Right cardiac atrium (tissue), 5 donors: Measurements from ENCODE around the gene AGAP1. TPM values are rescaled to one million over a fixed set of nuclear protein-coding genes. Genes with fewer than 3 reads are reported as not detected.

Experiments used
- ATAC-seq, 2 donors: fragments of 200-7000 bp; cut with Tn5 transposase; one replicate each; pipeline versions ENCODE4 v1.8.0 to v1.9.1; 2020; ENCODE audit warnings: moderate library complexity in 2 of 2, mild to moderate bottlenecking in 1 of 2
- DNase-seq, 3 donors: peaks; one replicate each; pipeline ENCODE4 v3.0.0-alpha.2; 2020
- H3K27ac ChIP-seq: one replicate; pipeline ENCODE4 v1.5.1; 2013; ENCODE audit warnings: mild to moderate bottlenecking, low read length, control low read depth, moderate library complexity
- H3K27me3 ChIP-seq: one replicate; pipeline ENCODE4 v1.6.1; 2013; ENCODE audit not compliant: control insufficient read depth, insufficient read depth
- H3K4me1 ChIP-seq: one replicate; pipeline ENCODE4 v1.6.1; 2013; ENCODE audit warnings: low read length; ENCODE audit not compliant: control insufficient read depth, insufficient read depth
- H3K4me3 ChIP-seq: one replicate; pipeline ENCODE4 v1.5.1; 2013; ENCODE audit warnings: low read length, control low read depth
- H3K9me3 ChIP-seq: one replicate; pipeline ENCODE4 v1.6.1; 2013; ENCODE audit warnings: low read length; ENCODE audit not compliant: control insufficient read depth
- WGBS: extraction: QIAGEN DNeasy Blood & Tissue Kit; methylation state at CpG from one replicate; pipeline ENCODE4 v1.1.7; 2013; 5-methylcytosine and 5-hydroxymethylcytosine counted together
- intact Hi-C, 4 donors: fragments of 100-400 bp; cut with DNase I; formaldehyde crosslinking; loops; one replicate each; pipeline versions ENCODE4 v1.11.0 to v1.14.0; 2022 to 2023
- polyA plus RNA-seq: library from polyadenylated mRNA; stranded (reverse); fragments of 200-250 nt; gene quantifications from one replicate; pipeline ENCODE4 v1.2.3, GENCODE V29; 2013
- total RNA-seq, 4 donors: library from RNA; stranded (reverse); fragmentation: NEBNext Ultra II Directional; extraction: Animal tissue kit (Norgen Biotek cat#: 25700); gene quantifications; one replicate each; pipeline ENCODE4 v1.2.1, GENCODE V29; 2021
- donor health status: healthy with polysubstance abuse.
- donor health status: DM: no; HTN: yes; CAD: no.
- donor health status: DM: no; HTN: no; CAD: no.
- donor health status: DM: no; HTN: yes; CAD: no; lungs with severe emphysema.
- donor health status: DM: yes; HTN: yes; CAD: no.

Gene AGAP1
- total and polyA plus RNA-seq, 5 donors = 10.5 to 25.3 (median 22.6) TPM

DNA sequence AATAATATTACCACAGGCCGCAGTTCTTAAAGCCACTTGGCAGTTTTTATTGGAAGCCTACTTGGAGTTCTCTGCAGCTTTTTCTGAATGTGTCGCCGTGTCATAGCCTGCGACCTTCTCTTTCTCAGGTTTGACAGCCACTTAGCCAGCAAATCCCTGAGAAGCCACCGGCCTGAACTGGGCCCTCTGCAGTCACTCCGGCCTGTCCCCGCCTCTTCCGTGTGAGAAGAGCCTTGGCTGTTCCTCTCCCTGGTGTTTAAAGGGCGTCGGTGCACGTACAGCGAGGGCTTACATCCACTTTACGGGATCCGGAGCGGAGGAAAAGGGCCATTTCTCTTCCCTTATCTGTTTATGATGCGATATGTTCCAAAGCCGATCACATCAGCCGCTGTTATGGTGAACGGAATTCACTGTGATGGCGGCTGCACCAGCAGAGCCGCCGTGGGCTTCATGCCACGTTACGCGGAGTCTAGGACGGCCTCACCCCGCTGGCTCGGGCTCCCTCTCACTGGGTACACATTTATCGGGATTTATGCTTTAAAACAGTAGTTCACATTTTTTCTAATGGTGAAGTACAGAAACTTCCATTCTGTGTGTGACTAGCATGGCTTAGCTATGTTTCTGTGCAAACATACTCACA is 607.6 kb downstream of the AGAP1 start:
- 93% methylated on average over 29 of the region's 29 CpGs for WGBS
- Histone ChIP-seq H3K4me3 (no peak overlapping the region), H3K9me3 (no peaks in the 10 kb centered on the region), H3K4me1 (no peaks in the 10 kb centered on the region), H3K27me3 (no peaks in the 10 kb centered on the region), H3K27ac (no peak overlapping the region)
- ATAC-seq = no peak
- DNase-seq = no peak
- intact Hi-C loops = no loop called here

DNA sequence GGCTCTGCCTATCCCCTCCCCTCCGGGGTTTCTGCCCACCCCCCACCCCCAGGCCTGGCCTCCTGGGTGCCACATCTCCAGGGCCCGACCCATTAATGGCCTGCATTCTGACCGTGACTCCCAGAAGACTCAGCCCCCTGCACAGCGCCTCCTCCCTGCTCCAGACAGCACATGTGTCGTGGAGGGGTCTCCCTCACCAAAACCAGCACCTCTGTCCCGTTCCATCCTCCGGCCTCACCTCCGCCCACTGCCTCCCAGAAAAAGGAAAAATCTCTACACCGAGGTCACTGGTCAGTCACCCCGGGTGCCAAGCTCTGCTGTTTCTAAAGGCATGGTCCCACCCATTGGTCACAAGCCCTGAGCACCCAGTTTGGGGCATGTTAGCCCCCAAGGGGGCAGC is 609.1 kb downstream of the AGAP1 start:
- 92% methylated on average over 10 of the region's 10 CpGs for WGBS
- intact Hi-C loops = no loop called here
- no peak for DNase-seq

DNA sequence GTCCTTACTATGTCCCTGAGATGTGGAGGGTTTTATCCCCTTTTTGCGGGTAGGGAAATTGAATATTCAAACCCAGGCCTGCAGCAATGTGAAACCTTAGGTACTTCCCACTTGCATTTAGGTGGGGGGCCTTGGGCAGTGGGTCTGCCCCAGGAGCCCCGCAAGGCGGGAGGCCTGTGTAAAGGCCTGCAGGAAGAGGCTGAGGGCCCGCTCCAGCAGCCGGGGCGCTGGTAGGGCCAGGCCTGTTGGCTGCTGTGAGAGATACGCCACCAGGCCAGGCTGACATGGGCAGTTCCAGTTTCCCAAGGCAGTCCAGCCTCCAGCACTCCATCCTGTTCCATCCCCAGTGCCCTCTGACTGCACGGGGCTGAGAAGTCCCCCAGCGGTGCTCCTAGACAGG is 610.1 kb downstream of the AGAP1 start:
- WGBS = 95% methylated on average over 9 of the region's 9 CpGs
- DNase-seq (no peak), ATAC-seq (no peak)
- no peak overlapping the region for H3K4me3 ChIP-seq
- H3K9me3 ChIP-seq = no peaks in the 10 kb centered on the region
- H3K27me3 ChIP-seq = no peaks in the 10 kb centered on the region
- H3K27ac ChIP-seq = no peak overlapping the region
- intact Hi-C loops = no loop called here
- peaks cover 3% of the 10 kb centered on the region for H3K4me1 ChIP-seq

More for the DNA sequence above, 609.1 kb downstream of the AGAP1 start:
- Histone ChIP-seq H3K9me3 (no peaks in the 10 kb centered on the region), H3K27me3 (no peaks in the 10 kb centered on the region), H3K27ac (no peak overlapping the region), H3K4me3 (no peak overlapping the region), H3K4me1 (peaks cover under 1% of the 10 kb centered on the region)
- no peak for ATAC-seq

DNA sequence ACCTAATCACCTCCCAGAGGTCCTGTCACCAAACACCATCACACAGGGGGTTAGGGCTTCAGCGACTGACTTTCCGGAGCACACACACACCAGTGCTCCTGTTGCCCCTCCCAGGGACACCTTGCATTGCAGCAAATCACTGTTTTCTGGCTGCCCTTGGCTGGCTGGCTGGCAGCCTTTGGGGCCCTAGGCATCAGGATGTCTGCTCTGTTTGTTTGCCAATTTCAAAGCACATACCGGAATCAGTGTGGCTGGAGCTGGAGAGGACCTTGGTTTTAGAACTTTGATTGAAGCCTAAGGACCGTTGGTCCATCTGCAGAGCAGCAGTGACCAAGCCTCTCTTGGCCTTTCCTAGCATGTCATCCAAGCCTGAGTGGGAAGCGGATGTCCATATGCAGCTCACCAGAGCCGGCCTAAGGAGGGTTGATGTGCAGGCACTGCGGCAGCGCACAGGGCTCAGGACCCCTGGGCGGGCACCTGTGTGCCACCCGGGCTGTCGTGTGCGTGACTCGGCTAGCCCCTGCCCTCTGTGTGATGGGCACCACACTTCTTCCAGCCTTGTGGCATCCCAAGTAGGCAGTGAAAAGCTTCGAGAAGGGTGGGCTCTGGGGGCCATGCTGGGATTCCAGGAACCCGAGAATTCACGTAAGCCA is 612.2 kb downstream of the AGAP1 start:
- 95% methylated on average over 16 of the region's 16 CpGs for WGBS

DNA sequence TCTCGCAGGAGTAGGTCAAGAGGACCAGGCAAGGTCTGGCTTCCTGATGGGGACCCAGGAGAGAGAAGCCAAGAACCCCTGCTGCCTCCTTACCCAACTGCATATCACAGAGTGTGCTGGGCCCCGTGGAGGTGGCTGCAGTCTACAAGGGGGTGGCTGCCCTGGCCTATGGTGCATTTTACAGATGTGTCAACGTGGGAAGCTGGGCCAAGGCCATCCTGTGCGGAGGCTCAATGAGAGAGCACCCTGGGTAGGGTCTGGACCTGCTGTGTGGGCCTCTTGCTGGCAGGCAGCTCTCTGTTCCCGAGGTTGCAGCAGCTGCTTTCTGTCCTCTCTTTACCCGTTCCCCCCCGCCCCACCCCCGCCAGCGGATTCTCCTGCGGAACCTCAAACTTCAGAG is 612.9 kb downstream of the AGAP1 start:
- peaks cover 3% of the 10 kb centered on the region for H3K4me1 ChIP-seq
- no peak for ATAC-seq
- H3K27ac ChIP-seq = no peak overlapping the region
- intact Hi-C loops = no loop called here
- H3K9me3 ChIP-seq = no peaks in the 10 kb centered on the region
- no peak for DNase-seq
- WGBS = 86% methylated on average over 10 of the region's 10 CpGs
- H3K27me3 ChIP-seq = no peaks in the 10 kb centered on the region
- H3K4me3 ChIP-seq = no peak overlapping the region

More for the DNA sequence above, 612.2 kb downstream of the AGAP1 start:
- Histone ChIP-seq H3K27me3 (no peaks in the 10 kb centered on the region), H3K4me1 (peaks cover 3% of the 10 kb centered on the region), H3K9me3 (no peaks in the 10 kb centered on the region), H3K27ac (no peak overlapping the region), H3K4me3 (no peak overlapping the region)
- DNase-seq = no peak
- no peak for ATAC-seq
- intact Hi-C loops = no loop called here

DNA sequence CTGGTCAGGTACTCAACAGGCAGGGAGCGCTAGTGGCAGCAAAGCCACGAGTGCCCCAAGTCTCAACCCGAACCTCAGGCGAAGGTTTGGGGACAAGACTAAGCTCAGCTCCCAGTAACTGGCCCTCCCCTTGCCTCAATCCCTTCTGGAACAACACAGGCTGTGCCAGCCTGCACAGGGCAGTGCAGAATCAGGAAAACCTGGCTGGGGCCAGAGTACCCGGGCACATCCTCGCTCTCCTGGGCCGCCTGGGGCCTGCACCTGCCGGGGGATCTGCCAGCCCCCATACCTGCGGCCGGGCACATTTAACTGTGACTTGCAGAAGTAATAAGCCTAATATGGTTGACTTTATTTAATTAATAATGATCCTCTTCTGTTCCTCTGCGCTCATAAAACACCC is 613.7 kb downstream of the AGAP1 start:
- Histone ChIP-seq H3K4me1 (peaks cover 3% of the 10 kb centered on the region), H3K9me3 (no peaks in the 10 kb centered on the region), H3K4me3 (no peak overlapping the region), H3K27me3 (no peaks in the 10 kb centered on the region), H3K27ac (no peak overlapping the region)
- DNase-seq (no peak), ATAC-seq (no peak)
- intact Hi-C loops = no loop called here
- WGBS = 91% methylated on average over 11 of the region's 11 CpGs

DNA sequence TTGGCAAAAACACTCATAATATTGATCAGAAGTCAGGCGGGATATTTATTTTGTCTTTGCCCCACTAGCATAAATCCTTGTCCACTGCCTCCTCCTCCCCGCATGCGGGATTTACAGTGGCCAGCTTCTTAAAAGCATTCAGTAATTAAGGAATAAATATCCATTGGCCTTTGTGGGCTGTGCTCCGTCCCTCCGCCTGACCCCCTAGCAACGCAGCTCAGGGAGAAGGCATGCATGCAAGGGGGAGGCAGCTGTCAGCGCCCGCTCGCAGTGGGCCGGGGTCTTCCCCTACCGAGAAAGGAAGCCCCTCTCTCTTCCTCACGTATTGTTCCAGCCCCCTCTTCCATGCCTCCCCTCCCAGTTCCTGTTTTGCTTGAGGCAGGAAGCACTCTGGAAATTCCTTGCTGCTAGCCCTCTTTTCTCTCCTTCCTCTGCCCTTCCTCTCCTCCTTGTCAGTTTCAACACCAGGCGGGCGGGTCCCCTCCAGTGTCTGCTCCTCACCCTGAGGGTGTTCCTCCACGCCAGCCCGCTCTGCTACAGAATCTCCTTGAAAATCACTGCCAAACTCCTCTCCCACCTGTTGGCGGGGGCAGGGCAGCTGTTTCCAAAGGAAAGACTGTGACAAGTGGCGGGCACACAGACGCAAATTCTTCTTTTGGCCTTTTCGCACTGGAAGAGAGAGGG is 614.2 kb downstream of the AGAP1 start:
- no peaks in the 10 kb centered on the region for H3K27me3 ChIP-seq
- no peak overlapping the region for H3K4me3 ChIP-seq
- ATAC-seq = no peak
- DNase-seq = no peak
- H3K4me1 ChIP-seq = peaks cover 3% of the 10 kb centered on the region
- H3K27ac ChIP-seq = no peak overlapping the region
- WGBS = 56% methylated on average over 20 of the region's 20 CpGs
- H3K9me3 ChIP-seq = no peaks in the 10 kb centered on the region
- intact Hi-C loops = no loop called here

DNA sequence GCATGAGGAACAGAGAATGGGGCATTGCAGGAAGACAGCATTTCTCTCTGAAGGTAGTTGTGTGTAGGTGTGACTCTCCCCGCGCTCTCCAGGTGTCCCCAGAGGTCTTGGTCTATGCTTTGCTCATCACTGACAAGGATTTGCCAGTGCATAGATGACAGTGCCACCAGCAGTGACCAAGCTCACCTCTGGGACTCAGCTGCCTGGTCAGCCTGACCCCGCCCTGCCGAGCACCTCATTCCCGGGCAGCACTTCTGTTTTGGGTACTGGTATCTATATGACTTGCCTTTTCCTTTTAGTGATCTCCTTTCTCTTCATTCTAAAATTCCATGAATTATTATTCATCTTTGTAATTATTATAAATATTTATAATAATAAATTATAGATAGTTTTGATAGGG is 615.2 kb downstream of the AGAP1 start:
- DNase-seq (no peak), ATAC-seq (no peak)
- 96% methylated on average over 5 of the region's 5 CpGs for WGBS
- Histone ChIP-seq H3K27me3 (no peaks in the 10 kb centered on the region), H3K27ac (no peak overlapping the region), H3K9me3 (no peaks in the 10 kb centered on the region), H3K4me1 (peaks cover 3% of the 10 kb centered on the region), H3K4me3 (no peak overlapping the region)
- intact Hi-C loops = no loop called here

DNA sequence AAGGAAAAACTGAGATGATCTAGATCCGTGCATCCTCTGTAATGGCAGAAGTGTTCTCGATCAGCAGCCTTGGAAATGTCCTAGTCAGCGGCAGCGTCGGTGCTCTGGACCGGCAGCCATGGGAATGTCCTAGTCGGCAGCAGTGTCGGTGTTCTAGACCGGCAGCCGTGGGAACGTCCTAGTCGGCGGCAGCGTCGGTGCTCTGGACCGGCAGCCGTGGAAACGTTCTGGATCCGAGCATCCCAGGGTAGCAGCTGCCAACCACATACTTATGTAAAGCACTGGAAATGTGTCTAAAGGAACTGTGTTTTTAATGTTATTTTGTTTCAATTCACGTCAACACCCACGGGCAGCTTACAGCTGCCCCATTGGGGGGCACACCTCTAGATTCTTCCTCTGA is 615.6 kb downstream of the AGAP1 start:
- H3K4me3 ChIP-seq = no peak overlapping the region
- no peaks in the 10 kb centered on the region for H3K9me3 ChIP-seq
- H3K4me1 ChIP-seq = peaks cover 3% of the 10 kb centered on the region
- no peak overlapping the region for H3K27ac ChIP-seq
- intact Hi-C loops = no loop called here
- ATAC-seq (no peak), DNase-seq (no peak)
- no peaks in the 10 kb centered on the region for H3K27me3 ChIP-seq
- WGBS = 94% methylated on average over 21 of the region's 21 CpGs

DNA sequence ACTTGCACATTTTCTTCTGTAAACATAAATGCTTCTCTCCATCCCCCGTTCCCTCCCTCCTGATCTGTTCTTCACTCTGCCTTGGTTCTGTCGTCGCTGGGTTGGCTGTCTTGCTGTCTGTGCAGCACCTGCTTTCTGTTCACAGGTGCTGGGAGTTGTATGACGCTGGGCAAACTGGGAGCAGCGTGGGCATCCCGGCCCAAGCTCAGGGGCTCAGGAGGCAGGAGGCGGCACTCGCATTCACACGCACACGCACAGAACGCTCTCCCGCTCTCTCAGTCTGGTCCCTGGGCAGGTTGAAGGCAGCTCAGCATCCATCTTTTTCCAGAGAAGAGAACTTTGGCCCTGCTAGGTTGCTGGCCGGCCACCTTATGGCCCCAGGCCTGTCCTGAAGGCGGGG is 618.6 kb downstream of the AGAP1 start:
- 92% methylated on average over 14 of the region's 14 CpGs for WGBS
- H3K27me3 ChIP-seq = no peaks in the 10 kb centered on the region
- peaks cover 3% of the 10 kb centered on the region for H3K4me1 ChIP-seq
- no peak overlapping the region for H3K4me3 ChIP-seq
- DNase-seq (no peak), ATAC-seq (no peak)
- intact Hi-C loops = no loop called here
- no peaks in the 10 kb centered on the region for H3K9me3 ChIP-seq
- no peak overlapping the region for H3K27ac ChIP-seq

DNA sequence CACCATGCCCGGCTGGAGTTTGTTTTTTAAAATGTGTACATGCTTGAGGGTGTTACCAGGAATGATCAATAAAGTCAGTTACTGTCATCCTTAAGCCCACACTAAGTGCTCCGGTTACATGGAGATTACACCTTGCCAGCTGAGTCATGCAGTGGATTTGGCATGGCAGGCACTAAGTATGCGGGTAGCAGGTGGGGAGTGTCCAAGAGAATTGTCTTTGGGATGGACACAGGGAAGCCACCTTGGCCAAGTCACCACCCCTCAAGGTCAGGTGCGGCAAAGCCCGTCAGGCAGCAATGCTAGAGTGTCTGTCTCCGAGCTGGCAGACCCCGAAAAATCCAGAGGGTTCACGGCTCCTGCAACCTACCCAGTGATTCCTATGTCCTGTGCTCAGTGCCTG is 619.6 kb downstream of the AGAP1 start:
- Histone ChIP-seq H3K27me3 (no peaks in the 10 kb centered on the region), H3K27ac (no peak overlapping the region), H3K9me3 (no peaks in the 10 kb centered on the region), H3K4me1 (no peaks in the 10 kb centered on the region), H3K4me3 (no peak overlapping the region)
- ATAC-seq (no peak), DNase-seq (no peak)
- WGBS = 95% methylated on average over 8 of the region's 8 CpGs
- intact Hi-C loops = no loop called here
